KMS-11 (cell line): ENCODE data around the gene TMEM168.

ENCODE experiments used
- H2AFZ ChIP-seq: fragments of 200-600 bp; sonication (generic); 2 replicates; pipeline ENCODE4 v1.6.1; 2016; ENCODE audit warnings: antibody characterized with exemption, mixed run types, low read depth
- H3K27ac ChIP-seq: fragments of 200-600 bp; sonication (generic); 2 replicates; pipeline ENCODE4 v1.6.1; 2016; ENCODE audit warnings: mild to moderate bottlenecking, mixed run types
- H3K27me3 ChIP-seq: fragments of 200-600 bp; sonication (generic); 2 replicates; pipeline ENCODE4 v1.6.1; 2017; ENCODE audit warnings: mild to moderate bottlenecking, low read depth, mixed run types, moderate library complexity; ENCODE audit not compliant: insufficient read depth
- H3K36me3 ChIP-seq: fragments of 200-600 bp; sonication (generic); 2 replicates; pipeline ENCODE4 v1.6.1; 2017; ENCODE audit warnings: mild to moderate bottlenecking, mixed run types; ENCODE audit not compliant: insufficient read depth
- H3K4me1 ChIP-seq: fragments of 200-600 bp; sonication (generic); 2 replicates; pipeline ENCODE4 v1.6.1; 2016; ENCODE audit warnings: mild to moderate bottlenecking, low read depth, mixed run types; ENCODE audit not compliant: poor library complexity, severe bottlenecking
- H3K4me2 ChIP-seq: fragments of 200-600 bp; sonication (generic); 2 replicates; pipeline ENCODE4 v1.7.0; 2016; ENCODE audit warnings: mild to moderate bottlenecking, mixed run types
- H3K4me3 ChIP-seq: fragments of 200-600 bp; sonication (generic); IDR thresholded peaks from 2 replicates; pipeline ENCODE4 v1.6.1; 2017; ENCODE audit warnings: low read depth, low read length, mixed read lengths; ENCODE audit not compliant: insufficient read depth
- H3K79me2 ChIP-seq: fragments of 200-600 bp; sonication (generic); 2 replicates; pipeline ENCODE4 v1.6.1; 2016; ENCODE audit warnings: low read depth, mixed run types; ENCODE audit not compliant: insufficient read depth
- H3K9ac ChIP-seq: fragments of 200-600 bp; sonication (generic); 2 replicates; pipeline ENCODE4 v1.6.1; 2016; ENCODE audit warnings: mild to moderate bottlenecking, mixed run types
- H4K20me1 ChIP-seq: fragments of 200-600 bp; sonication (generic); 2 replicates; pipeline ENCODE4 v1.6.1; 2016; ENCODE audit warnings: mild to moderate bottlenecking, mixed run types; ENCODE audit not compliant: insufficient read depth
- TF ChIP-seq, protein P1 (sequence below): fragments of 200-600 bp; sonication (generic); conservative IDR thresholded peaks from 2 replicates; pipeline ENCODE4 v1.6.1; 2017; ENCODE audit warnings: low read depth, mild to moderate bottlenecking, antibody characterized with exemption, low read length, moderate library complexity, mixed read lengths

Gene TMEM168

GRCh38 chr7:112757337-112757736 is 32.9 kb downstream of the TMEM168 start:
- no peaks in the 10 kb centered on the region for H3K27me3 ChIP-seq
- H4K20me1 ChIP-seq = no peaks in the 10 kb centered on the region
- H3K9ac ChIP-seq = no peak overlapping the region
- no peak overlapping the region for H3K27ac ChIP-seq
- no peaks in the 10 kb centered on the region for H3K36me3 ChIP-seq
- H3K79me2 ChIP-seq = no peaks in the 10 kb centered on the region
- H3K4me3 ChIP-seq = no peak overlapping the region
- H3K4me2 ChIP-seq = no peak overlapping the region
- TF ChIP-seq, protein P1, sequence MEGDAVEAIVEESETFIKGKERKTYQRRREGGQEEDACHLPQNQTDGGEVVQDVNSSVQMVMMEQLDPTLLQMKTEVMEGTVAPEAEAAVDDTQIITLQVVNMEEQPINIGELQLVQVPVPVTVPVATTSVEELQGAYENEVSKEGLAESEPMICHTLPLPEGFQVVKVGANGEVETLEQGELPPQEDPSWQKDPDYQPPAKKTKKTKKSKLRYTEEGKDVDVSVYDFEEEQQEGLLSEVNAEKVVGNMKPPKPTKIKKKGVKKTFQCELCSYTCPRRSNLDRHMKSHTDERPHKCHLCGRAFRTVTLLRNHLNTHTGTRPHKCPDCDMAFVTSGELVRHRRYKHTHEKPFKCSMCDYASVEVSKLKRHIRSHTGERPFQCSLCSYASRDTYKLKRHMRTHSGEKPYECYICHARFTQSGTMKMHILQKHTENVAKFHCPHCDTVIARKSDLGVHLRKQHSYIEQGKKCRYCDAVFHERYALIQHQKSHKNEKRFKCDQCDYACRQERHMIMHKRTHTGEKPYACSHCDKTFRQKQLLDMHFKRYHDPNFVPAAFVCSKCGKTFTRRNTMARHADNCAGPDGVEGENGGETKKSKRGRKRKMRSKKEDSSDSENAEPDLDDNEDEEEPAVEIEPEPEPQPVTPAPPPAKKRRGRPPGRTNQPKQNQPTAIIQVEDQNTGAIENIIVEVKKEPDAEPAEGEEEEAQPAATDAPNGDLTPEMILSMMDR = no peak
- H3K4me1 ChIP-seq = no peaks in the 10 kb centered on the region
- H2AFZ ChIP-seq = no peak overlapping the region

- Histone ChIP-seq H2AFZ (no peak overlapping the region), H3K4me2 (no peak overlapping the region), H3K79me2 (no peaks in the 10 kb centered on the region), H3K9ac (no peak overlapping the region), H3K36me3 (no peaks in the 10 kb centered on the region), H3K4me1 (no peaks in the 10 kb centered on the region), H3K27ac (no peak overlapping the region), H3K27me3 (no peaks in the 10 kb centered on the region), H3K4me3 (no peak overlapping the region), H4K20me1 (no peaks in the 10 kb centered on the region)
- TF ChIP-seq, protein P1 = no peak
Measured at GRCh38 chr7:112753298-112753697, 36.9 kb downstream of the TMEM168 start.

DNA sequence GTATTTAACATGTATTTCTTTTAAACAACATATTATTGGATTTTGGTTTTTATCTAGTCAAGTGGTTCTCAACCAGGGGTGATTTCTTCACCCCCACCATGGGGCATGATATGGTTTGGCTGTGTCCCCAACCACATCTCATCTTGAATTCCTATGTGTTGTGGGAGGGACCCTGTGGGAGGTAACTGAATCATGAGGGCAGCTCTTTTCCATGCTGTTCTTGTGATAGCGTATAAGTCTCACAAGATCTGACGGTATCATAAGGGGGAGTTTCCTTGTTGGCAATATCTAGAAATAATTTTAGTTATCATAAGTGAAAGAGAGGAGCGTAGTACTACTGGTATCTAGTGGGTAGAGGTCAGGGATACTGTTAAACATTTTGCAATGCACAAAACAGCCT is 37.6 kb downstream of the TMEM168 start:
- Histone ChIP-seq H3K9ac (no peak overlapping the region), H3K4me2 (no peak overlapping the region), H2AFZ (no peak overlapping the region), H3K79me2 (no peaks in the 10 kb centered on the region), H3K27ac (no peak overlapping the region), H3K4me1 (no peaks in the 10 kb centered on the region), H3K4me3 (no peak overlapping the region), H3K27me3 (no peaks in the 10 kb centered on the region), H3K36me3 (no peaks in the 10 kb centered on the region), H4K20me1 (no peaks in the 10 kb centered on the region)
- TF ChIP-seq, protein P1 = no peak

GRCh38 chr7:112749775-112750174 is 40.4 kb downstream of the TMEM168 start:
- no peaks in the 10 kb centered on the region for H3K4me1 ChIP-seq
- no peaks in the 10 kb centered on the region for H3K27me3 ChIP-seq
- no peak overlapping the region for H3K4me2 ChIP-seq
- H3K9ac ChIP-seq = no peak overlapping the region
- no peak overlapping the region for H3K4me3 ChIP-seq
- H3K79me2 ChIP-seq = no peaks in the 10 kb centered on the region
- no peaks in the 10 kb centered on the region for H3K36me3 ChIP-seq
- H4K20me1 ChIP-seq = no peaks in the 10 kb centered on the region
- H3K27ac ChIP-seq = no peak overlapping the region
- TF ChIP-seq, protein P1 = no peak
- no peak overlapping the region for H2AFZ ChIP-seq
